HG03565 (cell line): ENCODE results near the gene EIF2B2.

Source experiments
- ATAC-seq: cut with Tn5 transposase; IDR thresholded peaks from one replicate; pipeline ENCODE4 v1.9.1; 2021; ENCODE audit warnings: mild to moderate bottlenecking, moderate library complexity; ENCODE audit not compliant: unreplicated experiment

The EIF2B2 gene

DNA sequence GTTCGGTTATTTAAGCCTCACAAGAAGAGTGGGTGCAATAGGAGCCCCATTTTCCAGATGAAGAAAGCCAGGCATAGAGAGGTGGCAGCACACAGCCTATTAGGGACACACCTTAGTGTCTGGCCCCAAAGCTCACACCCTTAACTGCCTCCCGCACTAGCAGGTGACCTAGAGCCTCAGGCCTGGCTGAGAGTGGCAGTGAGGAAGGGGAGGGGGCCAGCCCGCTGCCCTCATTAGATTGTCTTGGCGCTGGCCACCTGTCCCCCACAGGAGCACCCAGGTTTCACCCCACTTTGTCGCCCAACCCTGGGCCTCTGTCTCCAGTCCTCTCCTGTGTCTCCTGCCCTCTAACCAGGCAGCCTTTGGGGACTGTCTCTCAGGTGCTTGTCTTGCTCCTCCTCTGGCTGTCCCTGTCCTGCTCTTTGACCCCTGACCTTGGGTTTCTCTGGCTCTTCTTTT lies 28.8 kb upstream of the EIF2B2 start:
- ATAC-seq: no peak

DNA sequence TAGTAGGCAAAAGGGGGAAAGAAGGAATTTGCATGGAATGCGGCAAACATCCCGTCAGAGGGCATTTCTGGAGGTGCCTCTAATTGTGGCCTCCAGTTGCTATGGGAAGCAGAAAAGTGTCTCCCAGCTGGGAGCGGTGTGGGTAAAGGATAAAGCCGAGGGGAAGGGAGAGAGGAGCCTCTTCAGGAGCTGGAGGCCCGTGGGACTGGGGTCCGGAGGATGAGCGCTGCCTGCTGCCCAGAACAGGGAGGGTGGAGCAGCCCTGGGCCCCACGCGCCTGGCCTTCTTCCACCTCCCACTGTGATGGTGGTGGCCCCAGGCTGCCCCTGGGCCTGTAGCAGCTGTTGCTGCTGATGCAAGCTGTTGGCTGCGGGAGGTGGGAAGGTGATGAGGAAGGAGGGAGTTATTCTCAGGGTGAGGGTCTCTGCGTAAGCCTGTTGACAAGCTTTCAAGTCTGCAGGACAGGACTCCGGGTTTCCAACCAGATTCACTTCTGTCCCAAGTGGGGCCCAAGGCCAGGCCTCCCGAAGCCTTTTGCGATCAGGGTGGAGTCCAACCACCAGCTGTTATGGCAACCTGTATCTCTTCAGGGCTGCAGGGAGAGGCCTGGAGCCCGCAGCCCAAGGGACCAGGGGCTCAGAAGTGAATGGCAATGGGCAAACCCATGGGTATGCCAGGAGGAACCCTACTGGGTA lies 28.2 kb upstream of the EIF2B2 start:
- ATAC-seq: no peak

- no peak for ATAC-seq
Observed at GRCh38 chr14:74975059-74975810, 27.5 kb upstream of the EIF2B2 start.

DNA sequence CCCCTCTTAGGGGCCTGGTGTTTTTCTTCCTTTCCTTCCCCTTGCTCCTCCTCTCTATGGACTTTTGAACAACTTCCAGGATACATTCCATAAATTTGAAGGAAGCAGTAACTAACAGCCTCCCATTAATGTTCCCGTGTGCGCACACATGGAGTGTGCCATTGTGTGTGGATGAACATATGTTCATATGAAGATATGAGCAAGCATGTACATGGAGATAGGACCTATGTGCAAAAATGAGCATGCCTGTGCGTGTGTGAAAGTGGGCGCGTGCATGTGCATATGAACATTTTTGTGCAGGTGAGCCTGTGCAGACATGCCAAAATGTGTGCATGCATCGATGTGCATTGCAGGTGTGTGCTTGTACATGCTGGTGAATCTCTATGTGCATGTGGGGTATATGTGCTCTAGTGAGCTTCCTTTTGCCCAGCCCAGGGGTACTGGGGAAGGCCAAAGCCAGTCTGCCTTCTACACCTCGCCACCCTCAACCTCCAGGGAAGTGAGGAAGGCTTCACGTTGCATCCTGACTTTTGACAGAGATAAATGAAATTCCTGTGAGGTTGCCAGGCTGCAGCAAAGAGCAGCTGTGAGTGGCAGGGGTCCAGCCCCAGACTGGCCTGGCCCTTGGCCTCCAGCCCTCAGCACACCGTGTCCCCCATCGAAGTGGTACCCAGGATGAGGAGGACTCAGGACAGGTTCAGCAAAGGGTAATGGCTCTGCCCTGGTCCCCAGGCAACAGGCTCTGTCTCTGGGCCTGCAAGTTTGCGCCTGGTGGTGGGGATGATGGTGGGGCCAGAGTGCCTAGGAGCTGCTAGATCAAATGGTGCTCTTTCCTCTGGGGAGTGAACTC lies 26.2 kb upstream of the EIF2B2 start:
- no peak for ATAC-seq

GRCh38 chr14:74977164-74977900 lies 25.4 kb upstream of the EIF2B2 start:
- ATAC-seq: no peak

DNA sequence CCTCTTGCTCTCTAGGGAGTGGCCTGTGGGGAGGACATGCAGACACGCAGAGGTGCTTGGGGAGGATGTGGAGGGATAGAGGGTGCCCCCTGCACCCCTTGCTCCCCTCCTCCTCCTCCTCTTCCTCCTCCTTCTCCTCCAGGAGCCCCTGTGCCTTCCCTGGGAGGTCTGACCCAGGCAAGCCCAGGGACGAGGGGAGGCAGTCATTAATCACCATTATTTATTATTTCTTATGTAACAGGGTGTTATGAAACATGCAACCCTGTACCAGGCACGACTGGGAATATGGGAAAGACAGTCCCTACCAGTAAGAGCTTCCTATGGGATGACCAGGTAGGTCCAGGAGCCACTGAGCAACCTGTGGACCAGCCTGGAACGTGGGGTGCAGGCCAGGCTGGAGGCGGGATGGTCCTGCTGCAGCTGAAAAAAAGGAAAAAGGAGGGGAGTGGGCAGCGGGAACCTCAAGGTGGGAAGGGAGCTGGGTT lies 24.8 kb upstream of the EIF2B2 start:
- no peak for ATAC-seq

DNA sequence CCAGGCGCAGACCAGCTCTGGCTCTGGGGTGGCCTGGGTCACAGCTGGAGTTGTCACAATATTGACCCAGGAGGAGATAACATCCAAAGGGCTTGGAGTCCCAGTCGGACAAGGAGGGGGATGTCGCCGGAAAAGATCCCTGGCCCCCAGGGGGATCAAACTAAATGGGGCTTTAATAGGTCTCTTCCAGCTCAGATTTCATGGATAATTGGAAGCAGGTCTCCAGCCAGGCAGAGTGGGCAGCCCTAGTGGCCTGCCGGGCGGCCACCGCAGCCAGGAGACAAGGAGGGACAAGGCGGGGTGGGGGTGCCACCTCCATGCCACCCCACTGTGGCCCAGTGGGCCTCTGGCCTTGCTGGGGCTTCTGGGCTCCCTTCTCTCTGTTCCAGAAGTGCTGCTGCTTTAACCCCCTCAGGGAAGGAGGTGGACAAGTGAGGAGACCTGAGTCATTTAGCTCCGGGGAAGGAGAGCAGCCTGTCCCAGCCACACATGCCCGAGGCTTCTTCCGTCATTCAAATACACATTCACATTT lies 24.2 kb upstream of the EIF2B2 start:
- ATAC-seq: no peak

- no peak for ATAC-seq
Observed at GRCh38 chr14:74979029-74979428, 23.7 kb upstream of the EIF2B2 start.

DNA sequence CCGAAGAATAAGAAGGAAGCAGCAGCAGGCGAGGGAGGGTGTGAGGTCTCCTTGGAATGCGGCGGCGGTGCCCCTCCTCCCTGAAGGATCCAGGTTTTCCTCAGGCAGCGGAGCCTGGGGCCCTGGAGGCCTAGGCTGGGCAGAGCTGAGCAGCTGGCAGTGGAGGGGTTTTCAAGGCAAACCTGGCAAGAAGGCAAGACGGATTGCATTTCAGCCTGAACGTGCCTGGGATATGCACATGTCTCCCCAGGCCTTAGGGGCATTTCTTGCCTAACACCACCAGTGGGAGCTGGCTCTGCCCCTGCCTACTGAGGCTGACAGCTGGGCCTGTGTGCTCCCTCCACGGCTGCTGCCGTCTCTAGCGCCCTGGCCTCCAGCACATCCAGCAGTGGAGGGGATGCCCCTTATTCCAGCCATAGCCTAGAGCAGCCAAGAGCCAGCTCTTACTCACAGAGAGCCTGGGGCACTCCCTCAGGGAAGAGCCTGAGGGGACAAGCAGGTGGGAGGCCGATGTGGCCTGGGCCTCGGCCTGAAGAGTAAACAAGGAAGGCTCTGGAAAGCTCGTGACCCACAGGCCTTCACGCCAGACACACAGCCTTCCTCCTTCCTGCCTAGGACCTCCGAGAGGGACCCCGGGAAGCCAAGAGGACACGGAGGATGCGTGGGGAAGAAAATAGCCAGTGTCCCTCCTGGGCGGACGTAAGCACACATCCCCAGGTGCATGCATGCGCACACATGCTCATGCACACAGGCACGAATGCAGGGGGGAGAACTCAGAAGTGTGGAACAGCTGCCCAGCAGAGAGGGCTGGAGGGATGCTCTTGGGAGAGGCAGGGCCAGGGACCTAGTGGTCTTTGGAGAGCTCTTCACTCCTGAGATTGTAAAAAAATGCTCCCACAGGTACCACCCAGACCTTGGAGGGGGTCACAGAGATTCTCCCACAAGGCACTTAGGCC lies 23.0 kb upstream of the EIF2B2 start:
- ATAC-seq: no peak

DNA sequence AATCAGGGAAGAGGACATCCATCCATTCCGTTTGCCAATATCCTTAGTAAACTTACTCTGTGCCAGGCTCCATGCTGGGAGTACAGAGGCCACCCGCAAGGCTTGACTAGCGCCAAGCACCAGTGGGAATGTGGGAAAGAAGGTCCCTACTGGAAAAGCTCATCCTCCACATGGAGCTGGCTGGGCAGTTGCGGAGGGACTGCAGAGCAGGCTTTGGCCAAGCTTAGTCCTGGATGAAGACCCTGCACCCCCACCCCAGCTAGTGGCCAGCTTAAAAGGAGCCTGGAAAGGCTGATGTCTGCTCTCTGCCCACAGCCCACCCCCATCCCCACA lies 22.4 kb upstream of the EIF2B2 start:
- no peak for ATAC-seq

DNA sequence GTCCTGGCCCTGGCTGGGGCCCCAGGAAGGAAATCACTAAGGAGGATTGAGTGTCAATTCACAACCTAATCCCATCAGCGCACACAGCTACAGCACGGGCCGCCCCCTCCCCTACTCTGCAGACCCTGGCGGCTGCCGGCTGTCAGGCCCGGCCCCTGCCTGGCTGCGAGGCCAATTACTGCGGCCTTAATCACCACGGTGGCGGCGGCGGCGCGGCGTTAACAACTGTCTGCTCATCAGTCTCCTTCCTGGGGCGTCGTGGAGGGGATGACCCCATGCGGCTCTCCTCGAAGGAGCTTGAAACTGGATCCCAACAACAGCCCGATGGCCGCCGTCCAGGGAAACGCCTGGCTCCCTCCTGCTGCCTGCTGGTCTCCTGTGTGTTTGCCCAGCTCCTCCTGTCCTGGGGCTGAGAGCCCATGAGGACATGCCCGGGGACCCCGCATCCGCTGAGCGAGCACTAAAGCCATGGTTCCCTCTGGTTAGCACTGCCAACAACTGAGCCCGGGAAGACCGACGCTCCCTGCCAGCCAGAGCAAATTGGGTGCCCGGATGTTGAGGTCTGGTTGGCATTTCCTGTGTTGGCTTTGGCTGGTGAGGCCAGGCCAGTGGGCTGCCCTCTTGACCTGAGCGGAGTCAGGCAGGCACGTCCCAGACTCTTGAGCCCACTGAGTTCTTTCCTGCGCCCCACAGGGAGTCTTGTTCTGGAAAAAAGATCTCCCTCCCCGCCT lies 21.8 kb upstream of the EIF2B2 start:
- no peak for ATAC-seq

GRCh38 chr14:74981462-74981782 lies 21.3 kb upstream of the EIF2B2 start:
- no peak for ATAC-seq

GRCh38 chr14:74981833-74982232 lies 20.9 kb upstream of the EIF2B2 start:
- no peak for ATAC-seq

DNA sequence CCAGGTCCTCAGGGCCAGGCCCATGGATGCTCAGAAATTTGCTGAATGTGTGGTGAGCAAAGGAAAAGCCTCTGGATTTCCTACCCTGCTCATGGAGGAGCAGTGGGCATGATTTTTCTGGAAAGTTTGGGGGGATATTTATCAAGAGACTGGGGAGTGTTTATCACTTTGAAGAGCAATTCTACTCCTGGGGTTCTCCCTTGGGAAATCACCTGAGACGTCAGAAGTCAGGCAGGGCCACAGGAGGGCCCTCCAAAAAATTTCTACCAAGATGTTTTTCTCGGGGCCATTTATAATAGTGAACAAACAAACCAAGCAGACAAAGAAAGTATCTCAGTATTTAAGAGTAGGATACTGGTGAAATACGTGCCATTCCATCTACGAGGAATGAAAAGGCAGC lies 20.1 kb upstream of the EIF2B2 start:
- ATAC-seq: no peak

GRCh38 chr14:74983343-74983742 lies 19.4 kb upstream of the EIF2B2 start:
- ATAC-seq: no peak

GRCh38 chr14:74984236-74985027 lies 18.3 kb upstream of the EIF2B2 start:
- no peak for ATAC-seq

- ATAC-seq: no peak
Observed at GRCh38 chr14:74985028-74985310, 17.8 kb upstream of the EIF2B2 start.

- no peak for ATAC-seq
Observed at GRCh38 chr14:74985806-74986205, 16.9 kb upstream of the EIF2B2 start.
